NOMO-1 (cell line): ENCODE measurements around the gene HMGCS2.

Experiments used
- DNase-seq, 2 experiments: peaks; one replicate each; lab custom pipeline; 2025; ENCODE audit not compliant: unreplicated experiment in 2 of 2; lab: John Stamatoyannopoulos, UW

HMGCS2 gene

DNA sequence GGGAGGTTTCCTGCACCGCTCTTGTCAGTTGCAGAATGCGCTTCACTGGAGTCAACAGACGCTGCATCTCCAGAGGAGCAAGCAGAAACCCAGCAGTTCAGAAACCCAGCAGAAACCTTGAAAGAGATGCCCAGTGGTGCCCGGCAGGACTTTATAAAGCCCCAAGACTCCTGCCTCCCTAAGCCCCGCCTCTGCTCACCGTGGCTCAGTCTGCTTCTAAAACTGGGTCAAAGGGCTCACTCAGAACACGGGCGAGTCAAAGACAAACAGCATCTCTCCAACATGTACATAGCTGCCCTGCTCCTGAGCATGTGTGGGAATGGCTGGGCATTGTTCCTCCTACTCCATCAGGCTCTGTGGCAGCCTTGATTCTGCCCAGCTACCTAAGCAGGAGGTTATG, at the start of gene HMGCS2:
Gene HMGCS2, minus strand, starts transcription at position 128 of the 400 bp plus-strand sequence. Its CDS starts 61 bp downstream, at position 67.
- no peak for DNase-seq

DNA sequence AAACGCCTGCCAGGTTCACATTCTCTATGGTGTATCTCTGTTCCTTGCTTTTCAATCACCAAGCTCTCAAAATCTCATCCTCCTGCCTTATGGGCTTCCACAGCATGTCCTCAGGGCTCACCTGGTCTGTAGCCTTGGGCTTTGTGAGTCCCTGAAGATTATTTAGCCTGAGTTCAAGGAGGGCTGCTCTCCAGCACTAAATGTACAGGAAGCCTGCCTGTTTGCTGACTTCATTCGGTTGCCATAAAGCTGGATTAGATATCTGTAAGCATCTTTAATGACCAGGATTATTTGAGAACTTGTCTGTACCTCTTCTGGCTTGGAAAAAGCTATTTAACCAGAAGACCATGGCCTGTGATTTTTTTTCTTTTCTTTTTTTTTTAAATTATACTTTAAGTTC, 49.5 kb upstream of the HMGCS2 start:
- DNase-seq, result no peak

DNA sequence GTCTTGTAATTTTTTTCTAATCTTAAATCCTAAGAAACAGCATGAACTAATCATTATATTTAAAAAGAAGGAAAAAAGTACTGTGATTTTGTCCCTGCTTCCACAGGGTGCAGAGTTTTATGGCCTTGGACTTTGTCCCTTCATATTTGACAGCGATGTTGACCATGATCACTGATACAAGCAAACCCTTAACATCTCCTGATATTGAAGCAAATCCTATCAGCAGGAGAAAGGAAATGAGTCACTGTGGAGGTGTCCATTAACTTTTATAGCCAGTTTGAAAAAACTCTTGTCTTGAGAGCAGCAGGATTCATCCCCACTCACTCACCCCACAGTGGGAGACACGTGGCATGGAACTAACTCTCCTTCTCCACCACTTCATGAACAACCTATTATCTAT, 47.7 kb upstream of the HMGCS2 start:
- no peak for DNase-seq

DNA sequence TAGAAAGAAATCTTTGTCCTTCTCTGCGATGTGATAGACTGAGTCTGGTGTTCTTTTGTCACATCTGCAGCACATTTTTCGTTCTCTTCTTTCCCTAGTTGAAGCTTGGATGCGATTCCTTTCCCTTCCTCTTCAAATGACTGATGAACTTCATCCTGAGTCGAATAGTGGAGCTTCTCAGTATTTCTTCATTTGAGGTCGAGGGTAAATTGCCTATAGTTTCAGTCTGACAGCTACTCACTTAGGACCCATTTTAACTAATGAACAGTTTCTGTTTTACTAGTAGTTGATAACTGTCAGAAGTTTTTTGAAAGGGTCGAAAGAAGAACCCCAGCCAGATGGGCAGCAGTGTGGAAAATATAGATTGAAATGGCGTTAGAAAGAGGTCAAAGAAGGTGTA, 47.2 kb upstream of the HMGCS2 start:
- no peak for DNase-seq

DNA sequence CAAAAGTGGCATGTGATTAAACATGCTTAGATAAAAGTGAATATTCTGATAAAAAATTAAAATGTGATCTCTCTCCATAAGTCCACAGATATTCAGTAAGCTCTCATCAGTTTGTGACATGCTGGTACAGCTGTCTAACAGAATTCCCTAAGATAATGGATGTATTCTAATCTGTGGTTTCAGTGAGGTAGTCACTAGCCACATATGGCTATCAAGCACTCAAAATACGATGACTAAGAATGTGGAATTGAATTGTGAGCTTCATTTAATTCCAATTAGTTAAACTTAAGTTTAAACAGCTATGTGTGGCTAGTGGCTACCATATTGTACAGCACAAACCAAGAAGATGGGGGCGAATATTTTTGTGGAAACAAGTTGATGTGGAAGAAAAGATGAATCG, 46.7 kb upstream of the HMGCS2 start:
- no peak for DNase-seq

DNA sequence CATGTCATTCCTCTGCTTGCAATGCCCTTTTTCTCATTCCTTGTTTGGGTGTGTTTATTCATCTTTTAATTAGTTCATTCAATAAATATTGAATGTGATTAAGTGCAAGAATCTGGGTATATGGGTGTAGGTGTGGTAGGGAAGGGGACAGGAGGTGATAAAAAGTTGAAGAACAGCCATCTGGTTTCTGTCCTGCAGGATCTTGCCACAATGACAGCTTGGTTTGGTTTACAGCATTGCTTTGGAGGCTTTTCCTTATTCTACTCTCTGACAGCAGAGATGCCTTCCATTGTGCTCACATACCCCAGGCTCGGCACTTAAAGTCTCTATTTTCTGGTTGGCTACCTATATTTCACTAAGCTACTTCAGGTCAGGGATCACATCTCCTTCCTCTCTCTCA, 45.6 kb upstream of the HMGCS2 start:
- DNase-seq, result no peak

DNA sequence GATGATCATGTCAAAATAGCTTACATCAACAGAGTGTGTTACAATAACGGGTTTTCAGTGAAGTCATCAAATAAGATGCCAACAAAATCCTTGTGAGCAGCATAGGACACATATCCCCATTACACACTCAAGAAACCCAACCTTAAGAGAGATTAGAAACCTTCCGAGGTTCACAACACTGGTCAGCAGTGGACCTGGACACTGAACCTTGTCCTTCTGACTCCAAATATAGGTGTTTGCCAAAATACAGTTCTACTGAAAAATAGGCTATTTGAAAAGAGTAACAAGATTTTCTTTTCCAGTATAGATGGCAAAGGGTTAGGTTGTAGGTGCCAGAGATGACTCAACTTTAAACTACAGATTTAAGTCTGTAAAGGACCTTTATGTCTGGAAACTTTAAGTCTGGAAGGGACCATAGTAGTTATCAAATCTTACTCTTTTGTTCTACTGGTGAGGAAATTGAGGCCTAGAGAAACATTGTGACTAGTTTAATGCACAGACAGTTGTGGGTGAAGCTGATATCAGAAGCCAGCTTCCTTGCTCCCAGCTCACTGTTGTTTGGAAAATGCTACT, 43.4 kb upstream of the HMGCS2 start:
- DNase-seq, result no peak

DNA sequence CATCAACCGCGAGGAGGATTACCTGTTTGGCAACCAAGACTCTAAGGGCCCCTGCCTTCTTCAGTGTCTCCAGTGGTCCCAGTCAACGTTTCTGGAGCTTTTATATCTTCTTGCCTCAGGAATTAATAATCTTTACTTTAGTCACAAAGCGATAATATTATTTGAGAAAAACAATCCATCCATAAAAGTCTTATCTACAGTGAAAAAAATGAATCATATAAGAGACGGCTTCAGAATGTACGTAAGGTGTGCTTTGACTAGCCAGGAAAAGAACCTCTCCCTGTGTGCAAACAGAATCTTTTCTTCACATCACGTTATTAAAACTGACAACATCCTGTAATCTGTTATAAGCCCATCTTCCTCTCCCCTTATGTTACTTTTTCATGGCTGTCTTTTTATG, 42.7 kb upstream of the HMGCS2 start, which contains the start of gene REG4:
Gene REG4, minus strand, starts transcription at position 74 of the 400 bp plus-strand sequence. CDS start 2,691 bp downstream, outside the sequence.
- DNase-seq, result no peak

DNA sequence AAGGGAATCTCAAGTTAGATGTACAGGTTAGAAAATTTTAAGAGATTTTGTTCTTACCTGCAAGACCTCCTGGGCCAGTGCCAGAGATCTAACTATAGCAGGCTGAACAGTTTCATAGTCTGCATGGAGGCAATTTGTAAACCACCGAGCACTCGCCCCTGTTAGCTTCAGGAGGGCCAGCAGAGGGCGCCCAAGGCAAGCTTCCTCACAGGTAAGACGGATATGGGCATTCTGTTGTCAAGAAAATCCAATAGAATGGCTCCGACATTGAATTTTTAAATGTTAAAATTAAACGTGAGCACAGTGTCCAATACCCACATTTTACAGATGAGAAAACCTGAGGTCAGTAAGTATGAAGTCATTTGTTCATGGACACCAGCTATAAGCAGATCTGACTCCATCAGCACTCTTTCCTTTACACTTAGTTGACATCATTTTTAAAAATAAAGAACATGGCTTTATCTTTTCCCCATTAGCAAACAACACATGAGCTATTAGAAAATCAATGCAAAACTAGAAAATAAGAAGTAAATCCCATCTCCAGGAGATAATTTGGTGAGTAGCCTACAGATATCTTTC, 40.4 kb upstream of the HMGCS2 start:
- DNase-seq, result peak; percentile 12 to 66

DNA sequence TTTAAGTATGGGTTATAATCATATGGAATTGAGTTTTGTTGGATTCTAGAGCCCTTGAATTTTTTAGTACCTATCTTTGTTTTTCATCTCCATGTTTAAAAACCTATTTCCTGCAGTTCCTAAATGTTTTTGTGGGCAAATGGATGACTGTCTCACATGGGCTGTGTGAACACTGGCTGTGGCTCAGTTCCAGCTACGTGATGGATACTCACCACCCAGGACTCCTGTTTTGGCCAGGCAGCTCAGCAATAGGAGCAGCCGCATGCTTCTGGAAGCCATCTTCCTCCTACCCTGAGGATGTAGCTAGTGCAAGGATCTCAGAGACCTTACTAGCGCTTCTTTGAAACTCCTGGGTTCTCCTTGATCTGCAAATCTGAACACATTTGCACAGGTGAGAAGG, 39.8 kb upstream of the HMGCS2 start:
- no peak for DNase-seq

DNA sequence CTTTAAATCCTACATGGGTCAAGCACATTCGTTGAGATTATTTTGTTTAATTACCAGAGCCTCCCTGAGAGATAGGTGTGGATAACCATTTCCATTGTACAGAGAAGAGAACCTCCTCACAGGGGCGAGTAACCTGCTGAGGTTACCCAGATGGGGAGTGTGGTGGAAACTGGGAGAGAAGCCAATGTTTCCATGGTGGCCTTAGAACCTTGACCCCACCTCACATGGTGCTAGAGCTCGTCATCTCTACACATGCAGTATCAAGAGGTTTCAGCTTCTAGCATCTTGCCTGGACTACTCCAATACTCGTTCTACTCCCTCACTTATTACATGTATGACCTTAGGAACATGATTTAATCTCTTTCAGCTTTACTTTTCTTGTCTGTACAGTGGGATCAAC, 37.8 kb upstream of the HMGCS2 start:
- DNase-seq, result no peak

DNA sequence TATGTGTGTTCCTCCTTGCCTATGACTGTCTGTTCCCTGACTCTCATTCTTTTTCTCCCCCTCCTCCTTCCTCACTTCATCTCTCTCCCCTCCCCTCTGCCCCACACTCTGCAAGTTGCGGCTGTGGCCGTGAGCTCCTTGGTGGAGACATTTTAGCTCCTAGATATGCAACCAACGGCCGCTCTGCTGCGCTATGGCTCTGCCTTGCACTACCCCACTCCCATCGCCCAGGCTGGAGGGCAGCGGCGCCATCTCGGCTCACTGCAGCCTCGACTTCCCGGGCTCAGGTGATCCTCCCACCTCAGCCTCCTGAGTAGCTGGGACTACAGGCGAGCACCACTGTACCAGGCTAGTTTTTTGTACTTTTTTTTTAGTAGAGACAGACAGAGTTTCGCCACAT, 37.0 kb upstream of the HMGCS2 start:
- no peak for DNase-seq

DNA sequence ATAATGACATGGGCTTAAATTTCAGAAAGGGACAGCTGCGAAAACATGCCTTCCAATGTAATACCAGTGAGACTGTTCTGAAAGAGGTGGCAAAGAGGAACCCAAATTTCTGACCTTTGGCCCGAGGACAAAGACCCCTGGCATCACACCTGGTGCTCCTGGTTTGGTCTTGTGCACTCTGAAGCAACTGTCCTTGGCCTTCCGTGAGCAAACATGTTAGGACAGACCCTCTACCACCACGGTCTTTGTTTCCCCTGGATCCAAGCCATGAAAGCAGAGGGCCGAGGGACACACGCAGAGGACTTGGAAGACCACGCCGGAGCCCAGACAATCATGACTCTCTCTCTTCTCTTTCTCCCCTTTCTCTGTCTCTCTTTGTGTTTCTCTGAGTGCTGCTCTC, 36.5 kb upstream of the HMGCS2 start:
- no peak for DNase-seq

DNA sequence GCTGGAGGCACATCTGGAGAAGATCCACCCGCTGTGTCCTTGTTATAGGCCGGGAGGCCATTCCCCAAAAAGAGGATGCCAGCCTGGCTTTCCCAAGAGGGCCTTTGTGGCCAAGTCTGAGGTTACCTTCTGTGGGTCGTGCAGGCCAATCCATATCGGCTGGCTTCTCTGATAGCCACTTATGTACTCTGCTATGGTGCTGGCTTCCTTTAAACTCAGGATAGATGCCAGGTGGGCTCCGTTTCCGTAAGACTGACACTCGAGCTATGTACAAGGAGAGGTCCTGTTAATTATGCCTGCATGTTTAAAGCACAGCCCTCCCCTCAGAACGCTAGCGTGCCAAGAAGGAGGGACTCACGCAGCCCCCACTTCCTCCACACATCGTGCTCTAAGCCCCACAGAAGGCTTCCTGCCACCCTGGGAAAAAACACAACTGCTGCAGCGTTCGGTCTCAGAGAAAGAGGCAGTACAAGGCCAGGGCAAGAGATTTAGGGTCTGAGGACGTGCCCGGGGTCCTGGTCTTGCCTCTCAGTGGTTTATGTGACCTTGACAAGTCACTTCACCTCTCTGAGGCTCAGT, 31.0 kb upstream of the HMGCS2 start:
- no peak for DNase-seq

DNA sequence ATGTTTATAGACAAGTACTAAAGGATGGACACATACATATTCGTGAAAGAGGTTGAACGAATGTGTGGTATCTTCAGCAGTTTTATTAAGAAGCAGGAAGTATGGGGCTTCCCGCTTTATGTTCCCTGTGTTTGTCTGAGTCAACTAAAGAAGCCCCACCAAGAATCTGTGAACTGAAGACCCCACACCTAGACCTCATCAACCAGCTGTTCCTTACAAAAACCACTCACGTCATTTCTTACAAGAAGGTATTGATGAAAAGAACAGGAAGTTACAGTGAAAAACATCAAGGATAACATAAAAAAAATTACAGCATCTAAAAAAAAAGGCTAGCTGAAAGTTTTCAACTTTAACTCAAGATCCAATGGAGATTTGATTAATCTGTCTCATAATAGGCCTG, 30.3 kb upstream of the HMGCS2 start:
- no peak for DNase-seq

DNA sequence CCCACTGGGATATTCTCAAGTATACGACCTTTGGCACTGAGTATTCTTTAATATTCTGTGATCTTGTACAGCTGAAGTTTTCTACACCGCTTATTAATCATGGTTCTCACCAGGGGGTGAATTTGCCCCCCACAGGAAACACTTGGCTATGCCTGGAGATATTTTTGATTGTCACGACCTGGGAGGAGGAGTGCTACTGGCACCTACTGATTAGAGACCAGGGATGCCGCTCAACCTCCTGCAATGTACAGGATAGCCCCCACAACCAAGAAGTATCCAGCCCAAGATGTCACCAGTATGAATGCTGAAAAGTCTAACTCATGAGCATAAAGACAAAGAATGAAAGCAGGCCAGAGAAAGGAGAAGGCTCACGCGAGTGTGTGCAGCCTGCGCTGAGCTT, 28.9 kb upstream of the HMGCS2 start:
- DNase-seq, result no peak

DNA sequence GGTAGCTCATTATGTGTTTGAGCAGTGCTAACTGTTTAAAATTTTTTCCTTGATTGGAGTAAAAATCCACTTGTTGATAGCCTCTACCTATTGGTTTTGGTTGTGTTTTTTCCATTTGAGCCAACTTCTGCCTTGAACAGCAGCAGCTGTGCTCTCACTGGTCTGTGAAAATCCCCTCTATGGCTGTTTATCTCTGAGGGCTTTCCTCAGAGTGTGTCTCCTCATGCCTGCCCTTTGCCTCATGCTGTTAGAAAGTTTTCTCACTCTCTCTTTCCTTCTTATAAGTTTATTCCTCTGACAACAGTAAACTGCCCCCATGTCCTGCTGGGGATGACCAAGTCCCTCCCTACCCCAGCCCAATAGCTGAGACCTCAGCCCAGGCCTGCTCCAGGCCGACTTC, 28.5 kb upstream of the HMGCS2 start:
- DNase-seq, result no peak

DNA sequence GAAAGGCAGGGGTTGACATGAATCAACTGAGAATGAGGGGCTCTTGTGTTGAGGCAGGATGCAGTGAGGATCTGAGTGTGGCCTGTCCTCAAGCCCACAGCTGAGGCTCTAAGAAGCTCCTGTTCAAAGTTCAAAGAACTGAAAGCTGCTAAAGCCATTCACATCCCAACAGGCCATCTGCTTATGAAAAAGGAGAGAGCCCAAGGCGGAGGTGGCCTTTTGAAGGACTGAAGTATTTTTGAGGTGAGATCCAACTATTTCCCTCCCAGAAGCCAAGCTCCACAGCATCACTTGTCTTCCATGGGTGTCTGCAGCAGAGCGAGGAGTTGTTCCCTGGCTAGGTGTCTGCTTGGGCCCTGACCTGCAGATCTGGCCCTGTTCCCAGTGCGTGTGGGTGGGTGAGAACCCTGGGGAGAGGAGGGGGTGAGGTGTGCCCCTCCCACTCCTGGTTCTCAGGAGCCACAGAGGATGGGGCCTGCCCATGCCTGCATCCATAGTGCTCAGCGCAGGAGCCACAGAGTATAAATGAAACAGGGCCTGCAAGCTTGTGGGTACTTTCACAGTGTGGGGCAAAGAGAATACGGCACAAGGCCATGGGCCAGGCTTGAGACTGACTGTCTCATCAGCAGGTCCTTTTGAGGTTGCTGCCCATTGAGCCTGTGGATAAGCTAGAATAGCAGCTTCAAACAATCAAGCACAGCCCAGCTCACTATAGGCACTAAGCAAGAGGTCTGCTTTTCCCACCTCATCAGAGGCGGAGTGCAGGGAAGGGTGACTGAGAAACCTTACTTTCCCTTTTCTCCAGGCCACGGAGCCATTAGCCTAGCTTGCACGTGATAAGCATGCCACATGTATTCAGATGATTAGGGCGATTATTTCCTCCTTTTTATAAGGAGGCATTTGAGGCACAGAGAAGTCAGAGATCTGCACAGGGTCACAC, 26.8 kb upstream of the HMGCS2 start:
- DNase-seq, result no peak

DNA sequence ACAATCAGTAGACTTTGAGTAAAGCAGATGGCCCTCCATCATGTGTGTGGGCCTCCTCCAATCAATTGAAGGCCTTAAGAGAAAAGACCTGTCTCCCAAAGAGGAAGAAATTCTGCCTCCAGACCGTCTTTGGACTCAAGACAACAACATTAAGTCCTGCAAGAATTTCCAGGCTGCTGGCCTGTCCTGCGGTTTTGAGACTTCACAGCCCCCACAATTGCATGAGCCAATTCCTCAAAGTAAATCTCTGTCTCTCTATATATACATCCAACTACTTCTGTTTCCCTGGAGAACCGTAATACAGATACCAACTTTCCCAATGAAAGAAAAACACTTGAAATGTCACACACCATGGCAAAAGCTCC, 26.2 kb upstream of the HMGCS2 start:
- DNase-seq, result no peak

DNA sequence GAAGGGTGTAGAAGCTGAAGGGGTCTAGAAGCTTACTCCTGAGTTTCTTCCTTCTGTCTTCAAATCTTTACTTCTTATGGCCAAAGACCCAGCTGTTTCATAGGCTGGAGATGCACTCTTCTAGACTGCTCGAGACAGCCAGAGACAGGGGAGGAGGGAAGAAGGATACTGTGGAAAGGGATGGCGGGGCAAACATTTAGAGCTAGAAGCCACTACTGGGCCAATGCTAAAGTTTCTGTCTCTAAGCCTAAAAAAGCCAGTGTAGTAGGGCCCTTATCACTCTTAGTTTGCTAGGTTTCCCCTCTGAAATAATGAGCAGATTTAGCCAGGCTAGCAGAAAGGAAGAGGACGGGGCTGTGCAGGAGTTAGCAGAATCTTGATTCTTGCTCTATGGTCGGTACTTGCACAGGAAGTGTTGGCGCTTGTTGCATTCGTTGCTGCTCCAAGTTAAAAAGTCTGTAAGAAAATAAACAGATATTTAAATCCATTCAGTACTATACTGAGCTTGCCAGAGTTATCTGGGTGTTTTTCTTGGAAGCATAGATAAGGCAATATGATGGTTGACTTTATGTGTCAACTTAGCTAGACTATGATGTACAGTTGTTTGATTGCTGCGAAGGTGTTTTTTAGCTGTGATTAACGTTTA, 25.6 kb upstream of the HMGCS2 start:
- DNase-seq, result no peak

DNA sequence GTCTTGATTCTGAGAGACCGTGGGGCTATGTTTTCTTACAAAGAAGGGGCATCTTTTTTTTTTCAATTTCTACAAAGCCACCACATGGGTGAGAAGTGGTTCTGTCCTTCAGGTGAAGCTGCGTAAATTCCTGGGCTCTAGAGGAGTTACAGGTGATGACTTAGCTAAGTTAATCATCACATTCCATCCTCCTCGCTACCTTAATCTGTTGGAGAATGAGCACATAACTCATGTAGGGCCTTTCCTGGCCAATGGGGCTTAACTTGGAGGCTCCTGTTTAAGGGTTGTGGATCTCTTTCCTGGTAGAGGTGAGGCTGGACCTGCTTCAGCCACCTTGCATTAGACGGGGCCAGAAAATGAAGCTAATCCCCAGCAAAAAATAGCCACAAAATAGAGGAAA, 22.7 kb upstream of the HMGCS2 start:
- no peak for DNase-seq
